Measurements from ENCODE around the gene LAMC1.

The LAMC1 gene

DNA sequence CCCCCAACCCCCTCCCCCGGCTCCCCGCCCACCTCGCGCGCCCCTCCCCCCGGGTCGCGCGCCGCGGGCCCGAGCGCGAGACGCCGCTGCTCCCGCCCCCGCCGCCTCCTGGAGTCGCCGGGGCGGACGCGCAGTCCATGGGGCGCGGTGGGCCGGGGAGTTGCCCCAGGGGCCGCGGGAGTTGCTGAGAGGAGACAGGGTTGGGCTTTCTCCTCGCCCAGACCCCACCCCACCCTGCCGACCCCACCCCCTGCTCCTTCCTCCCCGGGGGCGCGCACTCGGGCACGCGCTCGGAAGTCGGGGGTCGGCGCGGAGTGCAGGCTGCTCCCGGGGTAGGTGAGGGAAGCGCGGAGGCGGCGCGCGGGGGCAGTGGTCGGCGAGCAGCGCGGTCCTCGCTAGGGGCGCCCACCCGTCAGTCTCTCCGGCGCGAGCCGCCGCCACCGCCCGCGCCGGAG lies at the start of gene LAMC1:
LAMC1 (plus strand) TSS at position 275 of the 455 bp plus-strand sequence. CDS start 297 bp downstream, outside the sequence.
- peak; percentile 27 for DNase-seq

DNA sequence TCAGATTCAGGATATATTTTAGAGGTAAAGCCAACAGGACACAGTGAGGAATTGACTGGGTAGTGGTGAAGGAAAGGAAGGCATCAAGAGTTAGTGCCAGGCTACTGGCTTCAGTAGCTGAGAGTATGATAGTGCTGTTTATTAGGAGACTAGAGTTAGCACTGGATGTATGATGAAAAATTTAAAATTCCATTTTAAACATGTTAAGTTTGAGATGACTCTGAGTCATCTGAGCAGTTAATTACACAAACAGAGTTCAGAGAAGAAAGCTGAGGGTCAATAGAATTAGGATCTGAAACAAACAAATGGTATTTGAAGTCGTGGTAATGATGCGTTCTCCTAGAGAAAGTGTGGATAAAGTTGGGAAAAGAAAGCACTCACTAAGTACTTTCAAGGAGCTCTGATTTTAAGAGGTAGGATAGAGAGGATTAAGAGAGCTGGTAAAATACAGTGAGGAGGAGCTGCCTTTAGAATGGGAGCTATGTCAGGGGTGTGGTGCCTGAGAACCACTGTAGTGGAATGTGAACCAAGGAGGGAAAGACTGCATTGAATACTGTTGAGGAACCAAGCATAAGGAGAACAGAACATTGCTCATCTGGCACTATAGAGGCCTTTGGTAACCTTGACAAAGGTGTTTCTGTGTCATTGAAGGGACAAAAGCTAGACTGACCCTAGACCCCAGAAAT lies 48.6 kb upstream of the LAMC1 start:
- no peak for DNase-seq

DNA sequence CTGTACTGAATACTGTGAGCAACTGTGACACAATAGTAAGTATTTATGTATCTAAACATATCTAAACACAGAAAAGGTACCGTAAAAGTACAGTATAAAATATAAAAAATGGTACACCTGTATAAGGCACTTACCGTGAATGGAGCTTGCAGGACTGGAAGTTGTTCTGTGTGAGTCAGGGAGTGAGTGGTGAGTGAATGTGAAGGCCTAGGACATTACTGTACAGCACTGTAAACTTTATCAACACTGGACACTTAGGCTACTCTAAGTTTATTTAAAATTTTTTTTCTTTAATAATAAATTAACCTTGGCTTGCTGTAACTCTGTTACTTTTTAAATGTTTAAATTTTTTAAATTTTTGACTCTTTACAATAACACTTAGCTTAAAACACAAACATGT lies 45.7 kb upstream of the LAMC1 start:
- DNase-seq, result no peak

DNA sequence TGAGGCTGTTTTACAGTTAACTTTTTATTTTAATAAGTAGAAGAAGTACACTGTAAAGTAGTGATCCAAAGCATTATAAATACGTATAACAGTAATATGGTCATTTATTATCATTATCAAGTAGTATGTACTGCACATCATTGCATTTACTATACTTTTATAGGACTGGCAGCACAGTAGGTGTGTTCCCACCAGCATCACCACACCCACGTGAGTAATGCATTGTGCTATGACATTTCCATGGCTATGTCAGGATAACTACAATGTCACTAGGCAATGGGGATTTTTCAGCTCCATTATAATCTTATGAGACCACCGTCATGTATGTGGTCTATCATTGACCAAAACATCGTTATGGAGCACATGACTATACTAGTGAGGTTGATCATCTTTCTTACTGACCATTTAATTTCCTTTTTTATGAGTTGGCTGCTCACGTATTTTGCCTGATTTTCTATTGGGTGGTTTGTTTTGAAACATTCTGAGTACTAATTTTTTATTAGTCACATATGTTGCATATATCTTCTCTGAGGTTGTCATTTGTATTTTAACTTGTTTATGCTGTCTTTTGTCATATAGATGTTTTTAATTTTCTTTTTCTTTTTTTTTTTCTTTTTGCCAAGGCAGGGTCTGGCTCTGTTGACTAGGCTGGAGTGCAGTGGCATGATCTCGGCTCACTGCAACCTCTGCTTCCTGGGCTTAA lies 44.9 kb upstream of the LAMC1 start:
- DNase-seq, result no peak

DNA sequence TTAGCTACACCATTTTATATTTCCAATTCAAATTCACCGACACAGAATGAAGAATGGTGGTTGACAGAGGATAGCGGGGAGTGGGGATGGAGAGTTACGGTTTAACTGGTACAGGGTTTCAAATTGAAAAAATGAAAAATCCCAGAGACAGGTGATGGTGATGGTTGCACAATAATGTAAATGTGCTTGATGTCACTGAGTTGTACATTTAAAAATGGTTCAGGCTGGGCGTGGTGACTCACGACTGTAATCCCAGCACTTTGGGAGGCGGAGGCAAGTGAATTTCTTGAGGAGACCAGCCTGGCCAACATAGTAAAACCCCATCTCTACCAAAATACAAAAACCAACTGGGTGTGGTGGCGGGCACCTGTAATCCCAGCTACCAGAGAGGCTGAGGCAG lies 39.1 kb upstream of the LAMC1 start:
- DNase-seq, result no peak

DNA sequence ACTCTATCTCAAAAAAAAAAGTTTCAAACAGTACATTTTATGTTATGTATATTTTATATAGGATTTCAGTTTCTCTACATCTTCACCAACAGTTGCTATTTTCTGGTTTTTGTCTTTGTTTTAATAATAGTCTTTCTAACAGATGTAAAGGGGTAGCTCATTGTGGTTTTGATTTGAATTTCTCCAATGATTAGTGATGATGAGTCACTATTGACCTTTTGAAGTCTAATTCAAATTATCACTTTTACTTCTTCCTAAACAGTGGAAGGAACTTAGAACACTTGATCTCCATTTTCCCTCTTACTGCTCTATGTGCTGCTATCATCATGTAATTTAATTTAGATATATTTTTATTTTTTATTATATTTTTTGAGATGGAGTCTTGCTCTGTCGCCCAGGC lies 38.6 kb upstream of the LAMC1 start:
- no peak for DNase-seq

DNA sequence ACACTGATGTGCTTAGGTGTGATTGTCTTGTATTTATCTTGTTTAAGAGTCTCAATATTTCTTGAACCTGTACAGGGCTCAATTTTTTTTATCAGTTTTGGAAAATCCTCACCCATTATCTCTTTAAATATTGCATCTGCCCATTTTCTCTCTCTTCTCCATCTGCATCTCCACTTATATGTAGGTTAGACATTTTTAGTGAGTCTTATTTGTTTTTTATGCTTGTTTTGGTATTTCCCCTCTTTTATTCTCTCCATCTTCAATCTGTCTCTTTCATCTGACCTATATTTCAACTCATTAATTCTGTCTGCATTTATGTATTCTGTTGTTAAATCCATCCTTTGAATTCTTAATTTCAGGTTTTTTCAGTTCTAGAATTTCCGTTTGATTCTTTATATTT lies 37.3 kb upstream of the LAMC1 start:
- DNase-seq, result no peak

DNA sequence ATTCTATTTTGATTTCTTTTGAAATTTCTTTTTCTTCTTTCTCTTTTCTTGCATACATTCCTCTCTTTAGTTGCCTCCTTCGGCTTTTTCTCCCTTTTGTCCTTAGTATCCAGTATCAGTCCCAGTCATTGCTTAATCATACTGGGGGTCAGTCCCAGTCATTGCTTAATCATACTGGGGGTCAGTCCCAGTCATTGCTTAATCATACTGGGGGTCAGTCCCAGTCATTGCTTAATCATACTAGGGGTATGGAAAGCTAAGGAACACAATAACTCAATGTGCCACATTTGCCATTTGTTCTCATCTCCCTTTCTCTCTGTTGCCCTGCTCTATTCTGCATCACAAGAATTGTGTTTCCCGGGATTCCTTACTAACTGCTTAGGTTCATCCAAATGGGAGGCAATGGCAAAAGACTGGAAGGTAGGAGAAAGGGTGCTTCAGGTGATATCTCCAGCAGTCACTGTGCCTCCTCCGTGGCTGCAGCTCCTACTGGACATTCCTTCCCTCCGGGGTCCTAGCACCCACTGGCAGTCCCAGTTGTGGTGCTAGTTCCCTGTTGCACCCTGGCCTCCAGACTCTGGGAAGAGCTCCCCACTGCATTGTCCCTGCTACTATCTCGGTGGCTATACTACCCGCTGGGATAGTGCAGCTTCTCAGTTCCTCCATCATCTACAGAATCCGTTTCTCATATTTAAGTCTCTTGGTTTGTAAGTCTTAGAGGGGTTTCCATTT lies 32.6 kb upstream of the LAMC1 start:
- no peak for DNase-seq

DNA sequence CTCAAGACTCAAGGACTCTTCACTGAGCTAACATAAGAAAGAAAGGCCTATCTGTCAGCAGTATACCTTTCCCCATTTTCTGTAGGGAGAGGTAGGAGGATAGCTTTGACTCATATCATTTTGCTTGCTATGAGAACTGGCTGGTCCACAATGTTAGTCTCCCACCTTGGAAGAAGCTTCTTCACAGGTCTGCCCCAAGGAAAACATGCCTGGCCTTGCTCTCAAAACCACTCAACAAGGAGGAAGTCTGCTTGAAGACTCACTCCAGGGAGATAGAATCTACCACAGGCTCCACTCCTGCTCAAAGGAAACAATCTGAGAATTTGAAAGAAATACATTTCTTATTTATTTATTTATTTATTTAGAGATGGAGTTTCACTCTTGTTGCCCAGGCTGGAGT lies 29.5 kb upstream of the LAMC1 start:
- DNase-seq, result no peak

DNA sequence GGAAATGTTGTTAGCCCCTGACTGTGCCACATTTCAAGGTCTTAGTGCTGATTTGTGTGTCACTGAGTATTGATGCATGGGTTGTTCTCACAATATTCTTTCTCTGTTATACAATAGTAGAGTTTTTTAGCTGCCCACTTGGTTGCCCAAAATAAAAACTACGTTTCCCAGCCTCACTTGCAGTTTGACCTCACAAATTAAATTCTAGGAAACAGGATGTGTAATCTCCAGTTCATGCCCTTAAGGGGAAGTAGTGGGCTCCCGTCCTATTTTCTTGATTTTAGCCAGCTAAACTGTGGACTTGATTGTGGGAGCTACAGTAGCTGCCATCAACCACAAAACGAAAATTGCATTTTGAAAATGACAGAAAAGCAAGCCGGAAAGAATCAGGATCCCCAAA lies 27.3 kb upstream of the LAMC1 start:
- DNase-seq, result no peak

DNA sequence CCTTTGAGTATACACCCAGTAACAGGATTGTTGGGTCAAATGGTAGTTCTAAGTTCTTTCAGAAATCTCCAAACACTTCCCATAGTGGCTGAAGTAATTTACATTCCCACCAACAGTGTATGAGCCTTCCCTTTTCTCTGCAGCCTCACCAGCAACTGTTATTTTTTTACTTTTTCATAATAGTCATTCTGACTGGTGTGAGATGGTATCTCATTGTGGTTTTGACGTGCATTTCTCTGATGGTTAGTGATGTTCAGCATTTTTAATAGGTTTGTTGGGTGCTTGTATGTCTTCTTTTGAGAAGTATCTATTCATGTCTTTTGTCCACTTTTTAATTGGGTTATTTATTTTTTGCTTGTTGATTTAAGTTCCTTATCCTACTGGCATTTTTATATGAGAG lies 26.4 kb upstream of the LAMC1 start:
- no peak for DNase-seq

DNA sequence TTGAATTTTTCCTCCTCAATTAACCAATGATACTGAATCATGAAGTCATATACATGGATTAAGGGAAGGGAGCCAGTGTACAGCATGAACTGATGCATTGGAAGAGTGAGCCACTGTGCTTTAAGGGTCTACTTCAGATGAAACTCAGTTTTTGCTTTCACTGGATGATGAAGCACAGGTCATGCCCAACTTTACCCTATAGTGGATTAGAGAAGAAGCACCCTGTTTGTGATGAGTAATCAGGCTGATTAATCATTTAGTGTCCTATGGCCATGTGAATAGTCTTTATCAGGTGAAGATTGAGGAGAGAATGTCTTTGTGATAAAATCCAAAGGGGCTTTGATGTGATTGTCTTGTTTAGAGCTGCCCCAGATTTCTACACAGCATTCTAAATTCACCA lies 24.7 kb upstream of the LAMC1 start:
- DNase-seq, result no peak

DNA sequence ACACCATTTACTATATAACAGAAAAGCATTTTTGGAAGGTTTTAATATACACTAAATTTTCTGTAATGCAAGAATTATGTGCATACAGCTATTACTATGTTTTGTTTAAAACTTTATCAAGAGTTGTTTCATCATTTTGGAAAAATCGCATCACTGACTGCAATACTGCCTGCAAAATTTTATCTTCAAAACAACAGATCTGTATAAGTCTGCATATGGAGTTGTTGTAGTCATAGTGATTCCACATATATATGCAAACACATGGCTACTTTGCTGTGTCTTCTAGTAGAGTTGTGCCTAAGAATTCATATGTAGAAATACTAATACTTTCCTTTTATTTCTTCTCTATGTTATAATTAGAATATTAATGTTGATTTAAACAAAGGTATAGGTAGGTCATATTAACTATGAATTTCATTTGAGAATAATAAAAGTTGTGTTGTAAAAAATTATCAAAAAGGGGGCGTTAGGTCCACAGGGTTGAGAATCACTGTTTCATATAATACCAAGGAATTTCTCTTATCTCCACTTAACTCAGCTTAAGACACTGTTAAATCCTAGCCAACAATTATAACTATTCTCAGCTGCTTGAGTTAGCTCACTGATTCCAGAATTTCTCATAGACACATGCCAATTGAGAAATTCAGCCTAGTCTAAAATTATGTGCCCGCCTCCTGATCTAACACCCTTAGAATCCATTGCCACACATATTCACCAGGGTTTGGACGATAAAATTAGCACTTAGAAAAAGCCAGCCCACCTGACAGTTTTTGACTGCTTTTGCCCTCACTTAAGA lies 22.9 kb upstream of the LAMC1 start:
- DNase-seq, result no peak

DNA sequence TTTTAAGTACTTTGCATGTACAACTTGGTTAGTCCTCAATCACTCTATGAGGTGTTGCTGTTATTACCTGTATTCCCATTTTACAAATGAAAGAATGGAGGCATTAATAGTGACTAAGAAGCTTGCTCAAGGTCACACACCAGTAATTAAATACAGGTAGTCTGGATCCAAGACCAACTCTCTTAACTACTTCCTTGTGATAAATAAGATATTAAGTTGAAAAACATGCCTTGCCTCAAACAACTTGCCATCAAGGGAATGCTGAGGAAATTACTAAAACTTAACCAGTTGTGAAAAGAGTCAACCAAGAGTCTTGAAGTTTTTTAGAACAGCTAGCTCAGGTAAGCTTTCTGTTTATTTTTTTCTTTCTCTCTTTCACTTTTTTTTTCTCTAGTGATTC lies 21.0 kb upstream of the LAMC1 start:
- no peak for DNase-seq

DNA sequence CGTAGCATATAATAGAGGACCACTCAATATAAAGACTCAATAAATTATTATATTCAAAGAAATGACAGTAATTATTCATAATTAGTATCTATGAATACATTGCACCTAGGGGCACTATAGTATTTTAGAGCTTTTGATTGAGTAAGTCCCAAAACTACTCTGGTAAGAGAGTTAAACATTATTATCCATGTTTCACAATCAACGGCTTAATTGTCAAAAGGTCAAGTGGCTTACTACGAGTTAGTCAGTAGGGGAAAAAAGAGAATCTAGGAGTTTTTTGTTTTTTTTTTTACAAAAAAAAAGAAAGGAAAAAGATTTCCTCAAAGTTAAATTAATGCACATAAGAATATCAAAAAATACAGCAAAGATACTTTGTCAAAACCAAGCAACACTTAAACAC lies 20.4 kb upstream of the LAMC1 start:
- no peak for DNase-seq

DNA sequence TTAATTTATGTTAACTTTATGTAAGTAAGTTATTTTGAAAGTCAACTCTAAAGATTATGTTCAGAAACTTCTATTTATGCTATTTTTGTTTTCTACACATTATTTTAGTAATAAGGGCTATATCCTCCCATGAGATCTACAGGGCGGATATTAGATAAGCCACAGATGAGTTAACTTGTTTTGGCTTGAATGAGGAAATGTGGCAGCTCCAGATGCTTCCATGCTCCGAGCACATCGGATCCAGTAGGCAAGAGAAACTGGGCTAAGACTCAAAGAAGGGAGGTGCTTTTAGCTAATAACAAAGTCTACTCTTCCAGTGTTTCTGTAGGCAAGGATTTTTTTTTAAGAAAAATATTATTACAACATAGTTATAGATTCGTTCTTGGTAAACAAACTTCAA lies 20.0 kb upstream of the LAMC1 start:
- no peak for DNase-seq

DNA sequence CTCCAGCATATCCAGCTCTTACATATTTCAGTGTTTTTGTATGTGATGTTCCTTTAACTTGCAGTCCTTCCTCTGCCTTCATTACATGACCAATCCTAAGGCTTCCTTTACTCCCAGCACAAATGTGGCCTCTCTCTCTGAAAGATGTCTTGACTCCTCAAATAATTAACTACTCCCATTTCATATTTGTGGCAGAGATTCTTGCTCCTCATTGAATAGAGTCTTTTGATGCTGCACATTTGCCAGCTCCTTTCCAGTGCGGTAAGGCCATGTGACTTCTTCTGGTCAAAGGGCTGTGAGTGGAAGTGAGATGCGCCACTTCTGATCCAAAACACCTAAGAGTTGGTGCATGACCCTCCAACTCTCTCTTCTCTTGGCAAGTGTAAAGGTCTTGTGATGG lies 19.1 kb upstream of the LAMC1 start:
- no peak for DNase-seq

DNA sequence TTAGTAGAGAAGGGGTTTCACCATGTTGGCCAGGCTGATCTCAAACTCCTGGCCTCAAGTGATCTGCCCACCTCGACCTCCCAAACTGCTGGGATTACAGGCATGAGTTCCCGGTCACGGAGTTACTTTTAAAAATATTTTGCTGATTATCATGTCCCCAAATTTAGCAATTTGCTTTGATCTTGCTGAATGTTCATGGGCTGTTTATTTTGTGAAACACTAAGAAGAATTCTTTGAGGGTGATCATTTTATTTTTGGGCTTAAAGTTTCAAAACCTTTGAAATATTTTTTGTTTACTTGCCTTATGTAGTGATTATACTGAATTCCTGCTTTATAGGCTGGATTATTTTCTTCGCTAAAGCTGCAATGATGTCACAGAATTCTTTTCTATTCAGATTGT lies 11.4 kb upstream of the LAMC1 start:
- DNase-seq, result no peak

DNA sequence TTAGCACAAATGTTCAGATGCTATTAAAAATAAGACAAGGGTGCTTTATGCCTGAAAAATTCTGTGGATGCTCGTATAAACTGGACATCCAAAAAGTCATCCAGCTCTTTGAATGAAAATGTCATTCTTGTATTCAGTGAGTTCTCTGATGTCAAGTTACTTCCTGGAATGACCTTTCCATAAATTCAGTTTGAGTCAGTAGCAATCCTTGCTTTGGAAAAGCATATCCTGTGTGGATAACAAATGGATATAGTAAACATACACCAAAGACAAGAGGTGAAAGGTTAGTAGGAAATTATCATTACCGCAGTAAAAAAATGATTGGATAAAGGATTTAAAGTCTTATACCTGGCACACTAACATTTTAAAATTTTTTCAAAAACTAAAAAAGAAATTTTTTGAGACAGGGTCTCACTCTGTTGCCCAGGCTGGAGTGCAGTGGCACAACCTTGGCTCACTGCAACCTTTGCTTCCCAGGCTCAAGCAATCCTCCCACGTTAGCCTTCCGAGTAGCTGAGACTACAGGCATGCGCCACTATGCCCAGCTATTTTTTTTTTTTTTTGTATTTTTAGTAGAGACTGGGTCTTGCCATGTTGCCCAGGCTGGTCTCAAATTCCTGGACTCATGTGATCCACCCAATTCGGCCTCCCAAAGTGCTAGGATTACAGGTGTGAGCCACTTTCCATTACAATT lies 10.8 kb upstream of the LAMC1 start:
- DNase-seq, result no peak

DNA sequence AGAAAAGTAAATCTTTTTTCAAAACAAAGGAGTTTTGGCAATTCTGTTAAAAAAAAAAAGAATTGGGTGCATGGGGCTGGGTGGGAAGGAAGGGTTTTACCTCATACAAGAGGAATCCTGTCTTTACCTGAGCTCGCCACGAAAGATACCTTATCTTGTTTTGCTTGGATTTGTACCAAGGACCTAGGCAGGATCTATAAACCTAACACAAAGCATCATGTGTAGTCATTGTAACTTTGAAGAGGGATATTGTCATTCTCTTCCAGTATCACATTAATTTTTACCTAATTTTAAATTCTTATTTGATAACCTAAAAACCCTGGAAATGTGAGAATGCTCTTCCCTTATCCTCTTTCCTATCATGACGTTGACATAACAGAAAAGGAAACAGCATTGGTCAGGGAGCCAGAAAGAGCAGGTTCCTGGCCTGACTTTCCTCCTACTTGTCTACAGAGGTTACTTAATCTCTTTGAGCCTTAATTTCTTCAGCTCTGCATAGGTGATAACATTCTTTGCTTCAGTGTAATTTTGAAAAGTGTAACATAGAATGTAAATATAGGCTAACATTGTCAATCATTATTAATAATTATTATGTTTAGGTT lies 4.0 kb upstream of the LAMC1 start:
- DNase-seq, result no peak

DNA sequence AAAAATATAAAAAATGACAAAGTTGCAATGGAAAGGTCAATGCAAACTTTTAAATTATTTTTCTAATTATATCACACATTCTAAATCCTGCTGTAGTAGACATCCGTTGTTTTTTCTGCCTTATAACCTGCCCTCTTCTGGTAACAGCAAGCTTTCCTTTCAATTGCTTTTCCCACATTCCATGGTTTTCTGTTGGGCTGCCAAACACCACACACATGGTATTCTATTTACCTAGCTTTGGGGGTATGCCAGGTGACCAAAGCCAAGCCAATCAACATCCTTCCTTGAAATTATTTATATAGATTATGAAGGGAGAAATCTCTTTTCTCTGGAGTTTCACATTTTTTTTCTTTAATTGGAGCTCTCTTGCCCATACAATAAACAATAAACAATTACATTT lies 3.4 kb upstream of the LAMC1 start:
- DNase-seq, result no peak
